ENCODE results near the gene MYH9.

- TF ChIP-seq CTCF (IDR thresholded peaks at IDR 0.05) (no peak), POLR2A (IDR thresholded peaks at IDR 0.05) (no peak)
Measured at GRCh38 chr22:36373258-36373579, 14.5 kb downstream of the MYH9 start.

Measured in Peyer's patch (tissue), 4 donors.